ENCODE measurements around the gene VAV2.
A peak's percentile ranks its signal among the peaks of the same experiment; 100 is the strongest.

GRCh38 chr9:133825555-133826218, 166.4 kb downstream of the VAV2 start:
- no peak for TF ChIP-seq CHD1 (IDR thresholded peaks at IDR 0.05; ENCODE audit: low read depth, low read length)
- TF ChIP-seq, protein P1, sequence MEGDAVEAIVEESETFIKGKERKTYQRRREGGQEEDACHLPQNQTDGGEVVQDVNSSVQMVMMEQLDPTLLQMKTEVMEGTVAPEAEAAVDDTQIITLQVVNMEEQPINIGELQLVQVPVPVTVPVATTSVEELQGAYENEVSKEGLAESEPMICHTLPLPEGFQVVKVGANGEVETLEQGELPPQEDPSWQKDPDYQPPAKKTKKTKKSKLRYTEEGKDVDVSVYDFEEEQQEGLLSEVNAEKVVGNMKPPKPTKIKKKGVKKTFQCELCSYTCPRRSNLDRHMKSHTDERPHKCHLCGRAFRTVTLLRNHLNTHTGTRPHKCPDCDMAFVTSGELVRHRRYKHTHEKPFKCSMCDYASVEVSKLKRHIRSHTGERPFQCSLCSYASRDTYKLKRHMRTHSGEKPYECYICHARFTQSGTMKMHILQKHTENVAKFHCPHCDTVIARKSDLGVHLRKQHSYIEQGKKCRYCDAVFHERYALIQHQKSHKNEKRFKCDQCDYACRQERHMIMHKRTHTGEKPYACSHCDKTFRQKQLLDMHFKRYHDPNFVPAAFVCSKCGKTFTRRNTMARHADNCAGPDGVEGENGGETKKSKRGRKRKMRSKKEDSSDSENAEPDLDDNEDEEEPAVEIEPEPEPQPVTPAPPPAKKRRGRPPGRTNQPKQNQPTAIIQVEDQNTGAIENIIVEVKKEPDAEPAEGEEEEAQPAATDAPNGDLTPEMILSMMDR (conservative IDR thresholded peaks at IDR 0.05; ENCODE audit: low read depth, low read length) = no peak
- peak; percentile 87 for TF ChIP-seq NFE2L2 (IDR thresholded peaks at IDR 0.05; ENCODE audit: low read depth, low read length)
- peak; percentile 98 for TF ChIP-seq CEBPB (IDR thresholded peaks at IDR 0.05; ENCODE audit: low read depth, low read length)
- TF ChIP-seq POLR2A (IDR thresholded peaks at IDR 0.05; ENCODE audit: low read depth, low read length) = no peak
- TF ChIP-seq, protein P2, sequence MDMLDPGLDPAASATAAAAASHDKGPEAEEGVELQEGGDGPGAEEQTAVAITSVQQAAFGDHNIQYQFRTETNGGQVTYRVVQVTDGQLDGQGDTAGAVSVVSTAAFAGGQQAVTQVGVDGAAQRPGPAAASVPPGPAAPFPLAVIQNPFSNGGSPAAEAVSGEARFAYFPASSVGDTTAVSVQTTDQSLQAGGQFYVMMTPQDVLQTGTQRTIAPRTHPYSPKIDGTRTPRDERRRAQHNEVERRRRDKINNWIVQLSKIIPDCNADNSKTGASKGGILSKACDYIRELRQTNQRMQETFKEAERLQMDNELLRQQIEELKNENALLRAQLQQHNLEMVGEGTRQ (IDR thresholded peaks at IDR 0.05; ENCODE audit: low read depth, low read length) = no peak
- peak; percentile 56; the same call in 1 of the 2 replicates for TF ChIP-seq MXI1 (IDR thresholded peaks at IDR 0.05; ENCODE audit: borderline replicate concordance, low read depth, low read length)
- TF ChIP-seq FOS (IDR thresholded peaks at IDR 0.05; ENCODE audit: low read depth, low read length) = peak; percentile 47; the same call in 1 of the 2 replicates
- TF ChIP-seq MAFK (IDR thresholded peaks at IDR 0.05; ENCODE audit: low read depth, low read length) = peak; percentile 61; the same call in 1 of the 2 replicates
- TF ChIP-seq RAD21 (IDR thresholded peaks at IDR 0.05; ENCODE audit: low read length) = no peak
